NCI-H146 (cell line): ENCODE results near the gene GNG10.
A peak's percentile ranks its signal among the peaks of the same experiment; 100 is the strongest.
"Not testable (repeated sequence)": the region's sequence is repeated elsewhere in the genome, so short reads cannot be mapped to it uniquely, and the experiment has no call there.

ENCODE experiments used
- DNase-seq: peaks from one replicate; lab custom pipeline; 2025; lab: John Stamatoyannopoulos, UW

The GNG10 gene

GRCh38 chr9:111657051-111657450, 4.4 kb upstream of the GNG10 start:
- DNase-seq: no peak

DNA sequence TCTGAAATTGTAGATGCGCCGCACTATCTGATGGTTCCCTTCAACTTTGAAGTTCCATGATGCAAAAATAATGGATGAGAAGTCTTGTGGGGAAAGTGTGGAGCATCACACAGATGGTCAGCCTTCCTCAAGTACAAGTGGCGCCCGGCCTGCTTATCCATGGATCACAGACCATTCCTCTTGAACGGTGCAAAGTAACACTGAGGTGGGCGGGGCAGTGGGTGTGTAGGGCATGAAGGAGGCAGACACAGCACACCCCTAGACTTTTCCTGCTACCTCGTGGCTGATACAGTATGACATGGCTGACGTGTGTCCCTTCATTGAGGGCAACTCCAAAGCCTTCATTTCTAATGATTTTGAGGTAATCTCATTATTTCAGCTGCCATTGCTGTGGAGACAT, 2.5 kb upstream of the GNG10 start:
- DNase-seq: no peak

DNA sequence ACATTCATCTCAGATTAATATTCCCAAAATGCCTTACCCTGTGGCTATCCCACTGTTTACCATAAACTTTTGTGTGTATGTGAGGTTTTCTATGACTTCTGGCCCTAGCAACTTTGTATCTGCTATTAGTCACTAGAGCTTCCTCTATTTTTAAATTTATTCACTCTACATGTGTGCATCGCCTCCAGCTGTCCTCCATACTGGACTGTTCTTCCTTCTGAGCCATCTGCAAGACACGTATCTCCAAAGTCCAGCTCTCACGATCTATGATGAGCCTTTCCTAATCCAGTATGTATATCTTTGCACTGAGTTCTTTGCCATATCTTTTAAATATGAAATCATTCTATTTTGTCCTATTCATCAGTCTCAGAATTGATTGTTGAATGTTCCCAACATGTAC, 1.7 kb upstream of the GNG10 start:
- DNase-seq: no peak

- peak; percentile 53 for DNase-seq
Observed at GRCh38 chr9:111661802-111662521, 557 bp downstream of the GNG10 start.

GRCh38 chr9:111662576-111663300, 1.3 kb downstream of the GNG10 start:
- DNase-seq: no peak

GRCh38 chr9:111663301-111663823, 2.0 kb downstream of the GNG10 start:
- DNase-seq: no peak

DNA sequence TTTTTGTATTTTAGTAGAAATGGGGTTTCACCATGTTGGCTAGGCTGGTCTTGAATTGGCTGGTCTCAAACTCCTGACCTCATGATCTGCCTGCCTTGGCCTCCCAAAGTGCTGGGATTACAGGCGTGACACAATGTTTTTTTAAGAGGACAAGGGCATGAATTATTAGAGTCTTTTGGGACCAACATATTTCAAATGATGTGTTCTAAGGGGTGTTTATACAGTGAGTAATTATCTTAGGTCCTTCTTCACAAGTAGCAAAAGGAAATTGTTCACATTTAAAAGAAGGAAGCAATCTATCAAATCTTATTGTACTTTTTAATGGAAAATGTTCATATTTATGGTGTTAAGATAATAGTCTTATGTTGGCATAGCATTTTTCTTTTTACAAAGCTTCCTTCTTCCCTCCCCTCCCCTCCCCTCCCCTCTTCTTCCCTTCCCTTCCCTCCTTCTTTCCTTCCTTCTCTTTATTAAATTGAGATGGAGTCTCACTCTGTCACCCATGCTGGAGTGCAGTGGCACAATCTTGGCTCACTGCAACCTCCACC, 6.7 kb downstream of the GNG10 start:
- DNase-seq: no peak

DNA sequence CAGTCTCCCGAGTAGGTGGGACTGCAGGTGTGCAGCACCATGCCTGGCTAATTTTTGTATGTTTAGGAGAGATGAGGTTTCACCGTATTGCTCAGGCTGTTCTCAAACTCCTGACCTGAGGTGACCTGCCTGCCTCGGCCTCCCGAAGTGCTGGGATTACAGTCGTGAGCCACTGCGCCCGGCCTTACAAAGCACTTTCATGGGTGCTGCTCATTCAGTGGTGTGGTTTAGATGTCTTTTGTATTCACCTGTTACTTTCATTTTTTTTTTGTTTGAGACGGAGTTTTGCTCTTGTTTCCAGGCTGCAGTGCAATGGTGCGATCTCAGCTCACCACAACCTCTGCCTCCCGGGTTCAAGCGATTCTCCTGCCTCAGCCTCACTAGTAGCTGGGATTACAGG, 7.2 kb downstream of the GNG10 start:
- not testable (repeated sequence) for DNase-seq

GRCh38 chr9:111674319-111674718, 12.9 kb downstream of the GNG10 start:
- DNase-seq: no peak

- no peak for DNase-seq
Observed at GRCh38 chr9:111676116-111676515, 14.7 kb downstream of the GNG10 start.

DNA sequence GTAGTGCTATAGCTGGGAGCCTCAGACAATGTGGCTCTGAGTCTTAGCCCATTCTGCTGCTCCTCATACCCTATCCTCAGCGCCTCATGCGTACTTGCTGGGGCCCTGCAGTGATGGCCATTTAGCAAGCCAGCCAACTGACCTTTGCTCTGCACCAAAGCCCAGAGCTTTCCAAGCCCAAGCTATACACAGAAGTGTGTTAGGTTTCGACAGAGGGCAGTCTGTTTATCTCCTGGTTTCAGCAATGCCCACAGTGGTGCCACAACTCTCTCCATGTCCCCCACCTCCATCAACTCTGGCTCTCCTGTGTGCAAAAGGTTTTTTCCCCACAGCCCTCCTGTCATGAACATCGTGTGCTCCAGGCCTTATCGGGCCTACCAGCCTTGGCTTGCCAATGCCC, 16.9 kb downstream of the GNG10 start:
- DNase-seq: no peak

DNA sequence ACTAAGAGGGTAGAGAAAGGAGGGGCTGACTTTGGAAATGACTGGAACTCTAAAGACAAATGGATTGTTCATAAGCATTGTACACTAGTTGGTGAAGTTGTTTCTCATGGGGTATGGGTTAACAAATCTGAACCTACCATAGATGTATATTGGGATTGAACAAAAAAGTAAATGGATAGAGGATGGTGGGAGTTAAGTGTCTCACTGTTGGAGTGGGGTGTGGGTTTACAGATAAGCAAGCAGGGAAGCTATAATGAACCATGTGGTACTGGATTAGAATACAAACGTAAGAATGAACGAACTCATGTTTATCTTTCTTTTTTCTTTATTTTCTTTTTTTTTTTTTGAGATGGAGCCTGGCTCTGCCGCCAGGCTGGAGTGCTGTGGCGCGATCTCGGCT, 17.8 kb downstream of the GNG10 start:
- no peak for DNase-seq

GRCh38 chr9:111683392-111683791, 22.0 kb downstream of the GNG10 start:
- DNase-seq: no peak

- DNase-seq: peak; percentile 13
Observed at GRCh38 chr9:111691672-111692329, 30.4 kb downstream of the GNG10 start.

DNA sequence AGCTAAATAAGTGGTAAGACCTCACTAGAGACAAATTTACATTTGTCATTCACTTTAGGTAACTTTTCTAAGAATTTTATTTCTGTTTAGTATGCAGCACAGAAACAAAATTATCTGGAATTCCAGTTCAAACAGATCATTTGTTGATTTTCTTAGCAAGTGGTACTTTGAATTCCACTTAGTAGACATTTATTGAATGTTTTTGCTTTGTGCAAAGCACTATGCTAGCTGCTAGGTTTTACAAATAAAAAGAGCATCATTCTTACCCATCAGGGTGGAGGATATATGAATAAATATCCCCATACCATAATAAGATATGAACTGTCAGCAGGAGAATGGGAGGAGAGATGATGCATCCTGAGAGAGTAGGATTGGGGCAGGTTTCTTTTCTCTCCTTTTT, 35.4 kb downstream of the GNG10 start:
- no peak for DNase-seq

DNA sequence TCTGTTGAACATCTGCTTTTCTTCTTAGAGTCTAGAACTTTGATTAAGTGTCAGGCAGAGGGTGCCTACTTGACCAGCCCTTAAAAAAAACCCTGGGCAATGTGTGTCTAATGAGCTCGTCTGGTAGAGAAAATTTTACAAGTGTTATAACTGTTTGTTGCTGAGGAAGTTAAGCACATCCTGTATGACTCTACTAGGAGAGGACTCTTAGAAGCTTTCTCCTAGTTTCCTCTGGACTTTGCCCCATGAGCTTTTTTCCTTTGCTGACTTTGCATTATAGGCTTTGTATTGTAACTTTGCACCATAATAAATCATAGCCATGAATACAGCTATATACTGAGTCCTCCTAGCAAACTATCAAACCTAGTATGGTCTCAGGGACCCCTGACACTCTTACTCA, 39.4 kb downstream of the GNG10 start:
- DNase-seq: no peak

DNA sequence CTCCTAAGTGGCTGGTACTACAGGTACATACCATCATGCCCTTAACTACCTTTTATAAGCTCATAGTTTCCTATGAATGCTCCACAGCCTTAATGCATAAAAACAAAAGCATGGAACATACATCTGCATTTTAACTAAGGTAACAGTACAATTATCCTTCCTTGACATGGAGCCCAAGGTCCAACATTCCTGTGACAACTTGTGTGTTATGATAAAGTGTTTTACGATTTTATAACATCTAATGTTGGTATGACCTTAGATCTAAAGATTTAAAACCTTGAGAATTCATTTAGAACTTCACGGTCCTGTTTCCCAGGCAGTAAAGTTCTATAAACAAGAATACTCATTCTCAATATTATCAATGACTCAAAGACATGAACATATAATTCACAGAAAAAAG, 43.1 kb downstream of the GNG10 start:
- no peak for DNase-seq

- DNase-seq: no peak
Observed at GRCh38 chr9:111711548-111711947, 50.1 kb downstream of the GNG10 start.

DNA sequence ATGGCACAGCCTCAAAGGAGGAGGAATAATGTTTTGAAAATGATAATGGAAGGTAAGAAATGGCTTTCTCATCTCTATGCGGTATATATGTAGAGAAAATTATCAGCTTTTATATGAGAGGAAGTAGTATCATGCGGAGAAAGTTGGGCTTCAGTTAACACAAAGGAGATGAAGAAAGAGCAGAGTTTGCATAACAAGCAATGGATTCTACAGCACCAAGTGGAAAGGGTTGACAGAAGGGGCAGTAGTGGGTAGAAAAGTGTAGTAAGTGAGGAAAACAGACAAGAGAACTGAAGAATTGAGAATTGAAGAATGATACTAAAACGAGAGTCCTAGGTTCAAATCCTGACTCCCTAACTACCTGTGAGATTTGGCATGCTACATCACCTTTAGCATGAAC, 51.0 kb downstream of the GNG10 start:
- no peak for DNase-seq

- no peak for DNase-seq
Observed at GRCh38 chr9:111715471-111715870, 54.1 kb downstream of the GNG10 start.

DNA sequence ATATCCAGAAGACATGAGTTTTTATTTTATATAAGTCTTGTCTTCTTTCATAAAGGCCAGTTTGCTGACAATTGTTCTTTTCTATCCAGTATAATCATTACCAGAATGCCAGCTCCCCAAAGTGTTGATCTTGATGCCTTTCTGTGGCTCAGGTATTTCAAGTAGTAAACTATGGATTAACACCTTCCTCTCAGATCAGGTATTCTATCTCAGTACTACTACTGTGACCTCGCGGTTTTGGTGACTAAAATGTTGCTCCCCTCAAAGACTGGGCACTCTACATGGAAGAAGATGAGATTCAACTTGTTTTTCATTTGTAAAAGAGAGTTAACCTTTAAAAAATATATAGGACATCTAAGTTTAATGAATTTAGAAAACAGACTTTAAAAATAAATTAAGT, 58.1 kb downstream of the GNG10 start:
- no peak for DNase-seq
